Tibial nerve (tissue), 3 donors: ENCODE data around the gene FAM193B.
A peak's percentile ranks its signal among the peaks of the same experiment; 100 is the strongest.

Experiments
- POLR2A ChIP-seq, 2 donors: fragments of 450-650 bp; IDR thresholded peaks; one replicate each; pipeline ENCODE4 v1.6.1; 2017; ENCODE audit warnings: antibody characterized with exemption in 2 of 2, mild to moderate bottlenecking in 2 of 2, moderate library complexity in 2 of 2
- TF ChIP-seq, protein P1 (sequence below), 5 experiments: fragments of 200-600 bp in 3 of 5; fragments of 450-650 bp in 2 of 5; sonication (generic) in 3 of 5; IDR thresholded peaks; one replicate each; pipeline ENCODE4 v1.5.1; 2016 to 2019; ENCODE audit warnings: antibody characterized with exemption in 5 of 5, mild to moderate bottlenecking in 3 of 5, moderate library complexity in 2 of 5

- TF ChIP-seq, protein P1, sequence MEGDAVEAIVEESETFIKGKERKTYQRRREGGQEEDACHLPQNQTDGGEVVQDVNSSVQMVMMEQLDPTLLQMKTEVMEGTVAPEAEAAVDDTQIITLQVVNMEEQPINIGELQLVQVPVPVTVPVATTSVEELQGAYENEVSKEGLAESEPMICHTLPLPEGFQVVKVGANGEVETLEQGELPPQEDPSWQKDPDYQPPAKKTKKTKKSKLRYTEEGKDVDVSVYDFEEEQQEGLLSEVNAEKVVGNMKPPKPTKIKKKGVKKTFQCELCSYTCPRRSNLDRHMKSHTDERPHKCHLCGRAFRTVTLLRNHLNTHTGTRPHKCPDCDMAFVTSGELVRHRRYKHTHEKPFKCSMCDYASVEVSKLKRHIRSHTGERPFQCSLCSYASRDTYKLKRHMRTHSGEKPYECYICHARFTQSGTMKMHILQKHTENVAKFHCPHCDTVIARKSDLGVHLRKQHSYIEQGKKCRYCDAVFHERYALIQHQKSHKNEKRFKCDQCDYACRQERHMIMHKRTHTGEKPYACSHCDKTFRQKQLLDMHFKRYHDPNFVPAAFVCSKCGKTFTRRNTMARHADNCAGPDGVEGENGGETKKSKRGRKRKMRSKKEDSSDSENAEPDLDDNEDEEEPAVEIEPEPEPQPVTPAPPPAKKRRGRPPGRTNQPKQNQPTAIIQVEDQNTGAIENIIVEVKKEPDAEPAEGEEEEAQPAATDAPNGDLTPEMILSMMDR (IDR thresholded peaks at IDR 0.05) = peak in 1 of 5 experiments; percentile 7
- no peak for TF ChIP-seq POLR2A (IDR thresholded peaks at IDR 0.05)
These were observed 65.1 kb downstream of the FAM193B start for GRCh38 chr5:177489119-177489716.
